ENCODE results near the gene ADGRB3. TPM values are rescaled to one million over a fixed set of nuclear protein-coding genes. Genes with fewer than 3 reads are reported as not detected.
"Not testable (repeated sequence)": the region's sequence is repeated elsewhere in the genome, so short reads cannot be mapped to it uniquely, and the experiment has no call there.

ADGRB3 gene
- total RNA-seq, 1 experiment from 2014 or later: 7.7 TPM

- Histone ChIP-seq H3K4me3 (ENCODE audit: low read depth, low read length, poor library complexity, severe bottlenecking) (no peak overlapping the region), H3K9me3 (ENCODE audit: low read depth, low read length, poor library complexity, severe bottlenecking) (no peaks in the 10 kb centered on the region), H3K36me3 (ENCODE audit: insufficient read depth, low read length, poor library complexity, severe bottlenecking) (no peaks in the 10 kb centered on the region), H3K27ac (ENCODE audit: low read depth, low read length, poor library complexity, severe bottlenecking) (no peak overlapping the region), H3K4me1 (ENCODE audit: insufficient read depth, low read length, poor library complexity, severe bottlenecking) (peaks cover 10% of the 10 kb centered on the region), H3K27me3 (replicated peaks; ENCODE audit: insufficient read depth, low read depth, low read length, poor library complexity) (no peaks in the 10 kb centered on the region)
- intact Hi-C loops (cut with micrococcal nuclease; ENCODE audit: unreplicated experiment): no loop called here
- CTCF ChIA-PET: no interaction called here
- no TSS peak for BruUV-seq (replicated peaks)
- POLR2A ChIA-PET (ENCODE audit: low non-redundant PET): no interaction called here
- no peak for DNase-seq (ENCODE audit: low spot score)
- TF ChIP-seq CTCF (conservative IDR thresholded peaks at IDR 0.05; ENCODE audit: low read depth, low read length) (no peak), EZH2 (IDR thresholded peaks at IDR 0.05; ENCODE audit: borderline replicate concordance, low read depth, low read length, poor library complexity, severe bottlenecking) (no peak)
Measured at GRCh38 chr6:68740828-68741500, 105.9 kb downstream of the ADGRB3 start.

GRCh38 chr6:68741501-68742386, 106.7 kb downstream of the ADGRB3 start:
- no peak for DNase-seq (ENCODE audit: low spot score)
- CTCF ChIA-PET: no interaction called here
- BruUV-seq (replicated peaks): no TSS peak
- TF ChIP-seq CTCF (conservative IDR thresholded peaks at IDR 0.05; ENCODE audit: low read depth, low read length): no peak
- no peak for TF ChIP-seq EZH2 (IDR thresholded peaks at IDR 0.05; ENCODE audit: borderline replicate concordance, low read depth, low read length, poor library complexity, severe bottlenecking)
- POLR2A ChIA-PET (ENCODE audit: low non-redundant PET): no interaction called here
- H3K4me1 ChIP-seq (ENCODE audit: insufficient read depth, low read length, poor library complexity, severe bottlenecking): peaks cover 9% of the 10 kb centered on the region
- H3K36me3 ChIP-seq (ENCODE audit: insufficient read depth, low read length, poor library complexity, severe bottlenecking): no peaks in the 10 kb centered on the region
- H3K4me3 ChIP-seq (ENCODE audit: low read depth, low read length, poor library complexity, severe bottlenecking): no peak overlapping the region
- H3K27ac ChIP-seq (ENCODE audit: low read depth, low read length, poor library complexity, severe bottlenecking): no peak overlapping the region
- intact Hi-C loops (cut with micrococcal nuclease; ENCODE audit: unreplicated experiment): no loop called here
- H3K27me3 ChIP-seq (replicated peaks; ENCODE audit: insufficient read depth, low read depth, low read length, poor library complexity): no peaks in the 10 kb centered on the region
- H3K9me3 ChIP-seq (ENCODE audit: low read depth, low read length, poor library complexity, severe bottlenecking): no peaks in the 10 kb centered on the region

- intact Hi-C loops (cut with micrococcal nuclease; ENCODE audit: unreplicated experiment): no loop called here
- DNase-seq (ENCODE audit: low spot score): no peak
- POLR2A ChIA-PET (ENCODE audit: low non-redundant PET): no interaction called here
- Histone ChIP-seq H3K9me3 (ENCODE audit: low read depth, low read length, poor library complexity, severe bottlenecking) (no peaks in the 10 kb centered on the region), H3K4me3 (ENCODE audit: low read depth, low read length, poor library complexity, severe bottlenecking) (no peak overlapping the region), H3K27ac (ENCODE audit: low read depth, low read length, poor library complexity, severe bottlenecking) (no peak overlapping the region), H3K27me3 (replicated peaks; ENCODE audit: insufficient read depth, low read depth, low read length, poor library complexity) (no peaks in the 10 kb centered on the region), H3K36me3 (ENCODE audit: insufficient read depth, low read length, poor library complexity, severe bottlenecking) (no peaks in the 10 kb centered on the region), H3K4me1 (ENCODE audit: insufficient read depth, low read length, poor library complexity, severe bottlenecking) (peaks cover 9% of the 10 kb centered on the region)
- CTCF ChIA-PET: no interaction called here
- BruUV-seq (replicated peaks): no TSS peak
- no peak for TF ChIP-seq CTCF (conservative IDR thresholded peaks at IDR 0.05; ENCODE audit: low read depth, low read length)
- no peak for TF ChIP-seq EZH2 (IDR thresholded peaks at IDR 0.05; ENCODE audit: borderline replicate concordance, low read depth, low read length, poor library complexity, severe bottlenecking)
Measured at GRCh38 chr6:68743099-68743498, 108.0 kb downstream of the ADGRB3 start.

GRCh38 chr6:68744376-68744775, 109.3 kb downstream of the ADGRB3 start:
- H3K36me3 ChIP-seq (ENCODE audit: insufficient read depth, low read length, poor library complexity, severe bottlenecking); intact Hi-C loops (cut with micrococcal nuclease; ENCODE audit: unreplicated experiment); CTCF ChIA-PET; BruUV-seq (replicated peaks); H3K9me3 ChIP-seq (ENCODE audit: low read depth, low read length, poor library complexity, severe bottlenecking); H3K4me1 ChIP-seq (ENCODE audit: insufficient read depth, low read length, poor library complexity, severe bottlenecking); DNase-seq (ENCODE audit: low spot score); H3K4me3 ChIP-seq (ENCODE audit: low read depth, low read length, poor library complexity, severe bottlenecking); H3K27ac ChIP-seq (ENCODE audit: low read depth, low read length, poor library complexity, severe bottlenecking); H3K27me3 ChIP-seq (replicated peaks; ENCODE audit: insufficient read depth, low read depth, low read length, poor library complexity); POLR2A ChIA-PET (ENCODE audit: low non-redundant PET): not testable (repeated sequence)

All from A673 (cell line).